HepG2 (cell line): ENCODE results near the gene NCOA1. TPM values are rescaled to one million over a fixed set of nuclear protein-coding genes. Genes with fewer than 3 reads are reported as not detected.

Experiments
- ATRX ChIP-seq: sonication (generic); formaldehyde crosslinking; IDR thresholded peaks from 2 replicates; pipeline ENCODE4 v1.4.0; 2020; ENCODE audit warnings: missing genetic modification reagents, borderline replicate concordance
- CSRNP2 ChIP-seq: sonication (generic); formaldehyde crosslinking; conservative IDR thresholded peaks from 2 replicates; pipeline ENCODE4 v1.8.0; 2022; ENCODE audit warnings: low read depth, missing genetic modification reagents
- ELK4 ChIP-seq: sonication (generic); formaldehyde crosslinking; IDR thresholded peaks from 2 replicates; pipeline ENCODE4 v1.9.0; 2021; ENCODE audit warnings: missing genetic modification reagents, borderline replicate concordance
- FOXC1 ChIP-seq: sonication (generic); formaldehyde crosslinking; IDR thresholded peaks from 2 replicates; pipeline ENCODE4 v1.8.0; 2022; ENCODE audit warnings: mild to moderate bottlenecking, missing genetic modification reagents, borderline replicate concordance
- HINFP ChIP-seq: sonication (generic); formaldehyde crosslinking; IDR thresholded peaks from 2 replicates; pipeline ENCODE4 v1.4.0; 2020; ENCODE audit warnings: low read depth, mild to moderate bottlenecking, missing genetic modification reagents
- HNF1A ChIP-seq, 2 experiments: sonication (generic) in 1 of 2; formaldehyde crosslinking in 1 of 2; IDR thresholded peaks; 2 replicates each; pipeline versions ENCODE4 v1.4.0 to v1.6.1; 2016 to 2020; ENCODE audit warnings: borderline replicate concordance in 1 of 2, low read depth in 1 of 2, mild to moderate bottlenecking in 1 of 2, missing genetic modification reagents in 1 of 2
- KAT8 ChIP-seq: IDR thresholded peaks from 2 replicates; pipeline ENCODE4 v1.6.1; 2016; ENCODE audit warnings: missing genetic modification reagents, missing compliant biosample characterization
- KDM3A ChIP-seq: IDR thresholded peaks from 2 replicates; pipeline ENCODE4 v1.6.1; 2018; ENCODE audit warnings: low read depth, missing compliant biosample characterization
- KLF15 ChIP-seq: sonication (generic); formaldehyde crosslinking; IDR thresholded peaks from 2 replicates; pipeline ENCODE4 v1.8.1; 2023; ENCODE audit warnings: borderline replicate concordance, mild to moderate bottlenecking, inconsistent platforms, missing genetic modification reagents, mixed read lengths
- MYNN ChIP-seq: sonication (generic); formaldehyde crosslinking; IDR thresholded peaks from 2 replicates; pipeline ENCODE4 v1.4.0; 2020; ENCODE audit warnings: mild to moderate bottlenecking, low read depth, missing genetic modification reagents
- NR2C2 ChIP-seq: sonication (generic); formaldehyde crosslinking; IDR thresholded peaks from 2 replicates; pipeline ENCODE4 v1.4.0; 2020; ENCODE audit warnings: missing genetic modification reagents, mild to moderate bottlenecking, moderate library complexity, borderline replicate concordance
- RAD21 ChIP-seq: fragments of 450-650 bp; formaldehyde crosslinking; IDR thresholded peaks from 2 replicates; pipeline ENCODE4 v1.5.0; 2020; ENCODE audit warnings: mild to moderate bottlenecking
- ZMYM4 ChIP-seq: sonication (generic); formaldehyde crosslinking; IDR thresholded peaks from 2 replicates; pipeline ENCODE4 v1.8.1; 2023; ENCODE audit warnings: mild to moderate bottlenecking, missing genetic modification reagents
- ZNF124 ChIP-seq: sonication (generic); formaldehyde crosslinking; IDR thresholded peaks from 2 replicates; pipeline ENCODE4 v1.4.0; 2020; ENCODE audit warnings: missing genetic modification reagents
- ZNF414 ChIP-seq: sonication (generic); formaldehyde crosslinking; IDR thresholded peaks from 2 replicates; pipeline ENCODE4 v1.5.0; 2020; ENCODE audit warnings: missing genetic modification reagents
- ZNF451 ChIP-seq: sonication (generic); formaldehyde crosslinking; IDR thresholded peaks from 2 replicates; pipeline ENCODE4 v1.5.0; 2020; ENCODE audit warnings: mild to moderate bottlenecking, missing genetic modification reagents
- ZNF639 ChIP-seq: conservative IDR thresholded peaks from 2 replicates; pipeline ENCODE4 v1.6.1; 2018; ENCODE audit warnings: missing genetic modification reagents
- polyA plus RNA-seq, 8 experiments: library from polyadenylated mRNA; depleted of rRNA in 3 of 8; stranded (reverse) in 7 of 8; unstranded in 1 of 8; fragments of >200 nt; fragmentation: Illumina TruSeq in 4 of 8; extraction: Trizol in 4 of 8; gene quantifications; 2 replicates each; pipeline versions ENCODE4 v1.2.1 to v1.2.3, GENCODE V29; 2011 to 2016; ENCODE audit warnings: low read depth in 4 of 8, missing spikeins in 1 of 8, mixed read lengths in 1 of 8; ENCODE audit not compliant: insufficient read depth in 1 of 8
- total RNA-seq, 5 experiments: library from RNA; depleted of rRNA; stranded (reverse); fragments of >200 nt; fragmentation: Illumina TruSeq; extraction: Trizol; gene quantifications; 2 replicates each; pipeline ENCODE4 v1.2.3, GENCODE V29; 2016; ENCODE audit warnings: low read depth in 1 of 5

NCOA1 gene
- total and polyA plus RNA-seq, 2 of the 13 experiments (the other 11 are each of a cell fraction or from before 2014, with no cell fraction given), result 10.0 to 10.4 TPM

GRCh38 chr2:24490690-24491541 lies at the start of gene NCOA1 (continued):
- no peak for TF ChIP-seq MYNN (CRISPR knock-in tag)
- no peak for TF ChIP-seq HNF1A (IDR thresholded peaks at IDR 0.05; ENCODE audit: low read depth)
- no peak for TF ChIP-seq HNF1A (CRISPR knock-in tag; IDR thresholded peaks at IDR 0.05; ENCODE audit: borderline replicate concordance)
- TF ChIP-seq KDM3A, result peak; percentile 30; the same call in 1 of the 2 replicates
- 0 out of 2 replicates have a peak, but pooled peaks have one; percentile 34 for TF ChIP-seq KAT8
- TF ChIP-seq ZMYM4 (CRISPR knock-in tag), result no peak; the same call in 1 of the 2 replicates
- TF ChIP-seq CSRNP2, result no peak
- TF ChIP-seq ZNF639 (CRISPR knock-in tag), result no peak; the same call in 1 of the 2 replicates
- 0 out of 2 replicates have a peak, but pooled peaks have one; percentile 1 for TF ChIP-seq NR2C2
- no peak for TF ChIP-seq FOXC1 (CRISPR knock-in tag)
- TF ChIP-seq ELK4 (CRISPR knock-in tag), result no peak
- no peak for TF ChIP-seq RAD21 (CRISPR knock-in tag)
- 0 out of 2 replicates have a peak, but pooled peaks have one; percentile 16 for TF ChIP-seq ZNF414 (CRISPR knock-in tag)
- TF ChIP-seq HINFP (CRISPR knock-in tag), result no peak
- TF ChIP-seq ATRX, result no peak
- TF ChIP-seq ZNF451, result no peak
- no peak for TF ChIP-seq KLF15 (CRISPR knock-in tag)
- no peak for TF ChIP-seq ZNF124 (CRISPR knock-in tag)
